Prostate gland (tissue), 2 donors: ENCODE measurements around the gene SESN1. TPM values are rescaled to one million over a fixed set of nuclear protein-coding genes. Genes with fewer than 3 reads are reported as not detected.

Source experiments
- DNase-seq: peaks from one replicate; pipeline ENCODE4 v3.0.0-alpha.2; 2019; ENCODE audit warnings: low spot score
- H3K27ac ChIP-seq, 2 donors: fragments of 200-600 bp; sonication (generic); 2 replicates each; pipeline ENCODE4 v1.5.1; 2017 to 2019
- H3K27me3 ChIP-seq: fragments of 200-600 bp; sonication (generic); replicated peaks from 2 replicates; pipeline ENCODE4 v1.5.1; 2019; ENCODE audit not compliant: insufficient read depth
- H3K36me3 ChIP-seq, 2 donors: fragments of 200-600 bp; sonication (generic); 1 replicate in 1 of 2; 2 replicates in 1 of 2; pipeline versions ENCODE4 v1.5.1 to v1.8.1; 2017 to 2019
- H3K4me1 ChIP-seq: fragments of 200-600 bp; sonication (generic); replicated peaks from 2 replicates; pipeline ENCODE4 v1.5.1; 2019
- H3K4me3 ChIP-seq, 2 donors: fragments of 200-600 bp; sonication (generic); 2 replicates each; pipeline ENCODE4 v1.5.1; 2017 to 2019
- H3K9me3 ChIP-seq: fragments of 200-600 bp; sonication (generic); 2 replicates; pipeline ENCODE4 v1.5.1; 2017
- POLR2A ChIP-seq: fragments of 450-650 bp; IDR thresholded peaks from one replicate; pipeline ENCODE4 v1.6.1; 2016; ENCODE audit warnings: antibody characterized with exemption, mild to moderate bottlenecking
- POLR2AphosphoS5 ChIP-seq: sonication (generic); formaldehyde crosslinking; IDR thresholded peaks from one replicate; pipeline ENCODE4 v1.6.1; 2017; ENCODE audit warnings: antibody characterized with exemption
- WGBS: methylation state at CpG from one replicate; pipeline ENCODE4 v1.1.5; 2018; 5-methylcytosine and 5-hydroxymethylcytosine counted together
- intact Hi-C: fragments of 100-400 bp; cut with DNase I; formaldehyde crosslinking; loops from one replicate; pipeline ENCODE4 v1.14.2; 2022
- total RNA-seq, 2 donors: library from RNA; depleted of rRNA; stranded (reverse); fragments of >200 nt; gene quantifications; one replicate each; pipeline ENCODE4 v1.1.0, GENCODE V29; 2016
- TF ChIP-seq, protein P1 (sequence below), 4 experiments: fragments of 200-600 bp in 2 of 4; fragments of 450-650 bp in 2 of 4; sonication (generic) in 2 of 4; IDR thresholded peaks; 1 replicate in 3 of 4; 2 replicates in 1 of 4; pipeline ENCODE4 v1.5.1; 2016 to 2019; ENCODE audit warnings: antibody characterized with exemption in 4 of 4, mild to moderate bottlenecking in 2 of 4, moderate library complexity in 2 of 4

The SESN1 gene
- total RNA-seq, 2 donors from 2014 or later = 92.2 to 140 TPM

DNA sequence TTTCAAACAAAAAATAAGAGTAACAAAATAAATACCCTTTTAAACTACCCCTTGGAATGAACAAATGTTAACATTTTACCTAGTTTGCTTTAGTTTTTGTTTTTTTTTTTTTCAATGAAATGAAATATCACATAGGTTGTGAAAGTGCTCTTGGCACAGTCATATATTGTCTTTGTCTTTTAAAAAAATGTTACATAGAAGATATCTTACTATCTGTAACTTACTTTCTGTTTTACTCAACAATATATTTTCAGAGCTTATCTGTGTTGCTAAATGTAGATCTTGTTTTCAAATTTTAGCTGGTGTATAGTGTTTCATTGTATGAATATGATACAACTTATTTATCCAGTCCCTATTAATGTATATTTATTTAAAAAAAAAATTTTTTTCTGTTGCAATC is 9.3 kb upstream of the SESN1 start:
- intact Hi-C loops = no loop called here

DNA sequence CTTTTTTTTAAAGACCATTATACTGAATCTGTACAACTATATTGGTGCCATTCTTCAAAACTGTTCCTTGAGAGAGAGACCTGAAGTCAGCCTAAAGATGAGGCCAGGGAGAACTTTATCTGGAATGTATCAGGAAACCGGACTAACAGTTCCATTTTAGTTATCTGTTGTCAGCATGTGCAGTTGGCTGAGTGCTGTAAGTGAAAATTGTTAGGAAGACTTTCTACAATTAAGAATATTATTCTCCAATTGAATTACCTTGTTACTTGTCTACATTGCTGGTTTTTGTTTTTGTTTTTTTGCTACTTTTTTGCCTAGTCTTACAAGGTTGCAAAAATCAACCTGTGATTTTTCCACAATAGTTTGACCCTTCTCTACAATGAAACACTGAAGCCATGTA is 8.1 kb upstream of the SESN1 start:
- no peak overlapping the region for H3K4me3 ChIP-seq
- no peaks in the 10 kb centered on the region for H3K9me3 ChIP-seq
- TF ChIP-seq POLR2AphosphoS5 (no peak), POLR2A (no peak)
- TF ChIP-seq, protein P1, sequence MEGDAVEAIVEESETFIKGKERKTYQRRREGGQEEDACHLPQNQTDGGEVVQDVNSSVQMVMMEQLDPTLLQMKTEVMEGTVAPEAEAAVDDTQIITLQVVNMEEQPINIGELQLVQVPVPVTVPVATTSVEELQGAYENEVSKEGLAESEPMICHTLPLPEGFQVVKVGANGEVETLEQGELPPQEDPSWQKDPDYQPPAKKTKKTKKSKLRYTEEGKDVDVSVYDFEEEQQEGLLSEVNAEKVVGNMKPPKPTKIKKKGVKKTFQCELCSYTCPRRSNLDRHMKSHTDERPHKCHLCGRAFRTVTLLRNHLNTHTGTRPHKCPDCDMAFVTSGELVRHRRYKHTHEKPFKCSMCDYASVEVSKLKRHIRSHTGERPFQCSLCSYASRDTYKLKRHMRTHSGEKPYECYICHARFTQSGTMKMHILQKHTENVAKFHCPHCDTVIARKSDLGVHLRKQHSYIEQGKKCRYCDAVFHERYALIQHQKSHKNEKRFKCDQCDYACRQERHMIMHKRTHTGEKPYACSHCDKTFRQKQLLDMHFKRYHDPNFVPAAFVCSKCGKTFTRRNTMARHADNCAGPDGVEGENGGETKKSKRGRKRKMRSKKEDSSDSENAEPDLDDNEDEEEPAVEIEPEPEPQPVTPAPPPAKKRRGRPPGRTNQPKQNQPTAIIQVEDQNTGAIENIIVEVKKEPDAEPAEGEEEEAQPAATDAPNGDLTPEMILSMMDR (IDR thresholded peaks at IDR 0.05) = no peak
- DNase-seq = no peak
- H3K27ac ChIP-seq = no peak overlapping the region
- no peaks in the 10 kb centered on the region for H3K4me1 ChIP-seq
- no peaks in the 10 kb centered on the region for H3K27me3 ChIP-seq
- 69% methylated on average over 1 of the region's 1 CpG for WGBS
- intact Hi-C loops = no loop called here
- no peaks in the 10 kb centered on the region for H3K36me3 ChIP-seq

More for the DNA sequence above, 9.3 kb upstream of the SESN1 start:
- no peak for TF ChIP-seq POLR2AphosphoS5
- TF ChIP-seq POLR2A = no peak
- TF ChIP-seq, protein P1 (IDR thresholded peaks at IDR 0.05) = no peak
- Histone ChIP-seq H3K4me1 (no peaks in the 10 kb centered on the region), H3K27ac (no peak overlapping the region), H3K4me3 (no peak overlapping the region), H3K27me3 (no peaks in the 10 kb centered on the region), H3K36me3 (no peaks in the 10 kb centered on the region), H3K9me3 (no peaks in the 10 kb centered on the region)
- DNase-seq = no peak

DNA sequence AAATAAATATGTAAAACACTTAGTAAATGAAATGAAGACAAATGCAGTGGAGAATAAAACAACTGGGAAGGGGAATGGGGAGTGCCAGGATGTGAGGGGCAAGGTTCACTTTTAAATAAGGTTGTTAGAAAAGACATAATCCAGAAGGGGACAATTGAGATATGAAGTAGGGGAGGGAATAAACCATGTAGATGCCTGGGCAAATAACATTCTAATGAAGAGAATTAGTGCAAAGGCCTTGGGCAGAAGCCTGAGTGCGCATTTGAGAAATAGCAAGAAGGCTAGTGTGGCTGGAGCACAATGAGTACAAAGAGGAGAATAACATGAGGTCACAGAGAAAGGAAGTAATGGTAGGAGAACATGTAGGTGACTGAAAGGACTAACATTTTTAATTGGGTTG is 3.0 kb upstream of the SESN1 start:
- DNase-seq = no peak
- 97% methylated on average over 1 of the region's 1 CpG for WGBS
- H3K27me3 ChIP-seq = no peaks in the 10 kb centered on the region
- intact Hi-C loops = no loop called here
- TF ChIP-seq POLR2AphosphoS5 (no peak), POLR2A (no peak)
- TF ChIP-seq, protein P1 (IDR thresholded peaks at IDR 0.05) = no peak
- H3K27ac ChIP-seq = no peak overlapping the region
- no peaks in the 10 kb centered on the region for H3K4me1 ChIP-seq
- H3K9me3 ChIP-seq = no peaks in the 10 kb centered on the region
- H3K4me3 ChIP-seq = no peak overlapping the region
- H3K36me3 ChIP-seq = no peaks in the 10 kb centered on the region

DNA sequence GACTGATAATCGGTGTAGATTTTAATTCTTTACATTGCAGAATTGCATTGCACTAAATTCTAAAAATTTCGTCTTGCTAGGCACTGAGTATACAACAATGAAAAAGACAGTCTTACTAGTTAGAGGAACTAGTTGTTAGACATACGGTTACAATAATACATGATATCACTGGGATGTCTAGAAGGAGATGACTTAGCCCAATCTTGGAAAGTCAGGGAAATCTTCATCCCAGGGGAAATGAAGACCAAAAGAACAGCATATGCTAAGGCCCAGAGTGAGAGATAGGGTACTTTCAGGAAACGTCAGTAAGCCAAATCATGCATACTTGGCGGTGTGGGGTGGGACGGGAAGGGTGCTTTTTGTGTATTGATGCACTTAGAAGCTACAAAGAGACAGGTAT is 1.6 kb upstream of the SESN1 start:
- Histone ChIP-seq H3K27me3 (no peaks in the 10 kb centered on the region), H3K27ac (no peak overlapping the region), H3K9me3 (no peaks in the 10 kb centered on the region), H3K4me3 (peak overlapping the region; percentile 50 to 72), H3K36me3 (no peaks in the 10 kb centered on the region), H3K4me1 (no peaks in the 10 kb centered on the region)
- 48% methylated on average over 6 of the region's 6 CpGs for WGBS
- intact Hi-C loops = no loop called here
- no peak for DNase-seq
- TF ChIP-seq POLR2A (no peak), POLR2AphosphoS5 (no peak)
- TF ChIP-seq, protein P1 (IDR thresholded peaks at IDR 0.05) = no peak

DNA sequence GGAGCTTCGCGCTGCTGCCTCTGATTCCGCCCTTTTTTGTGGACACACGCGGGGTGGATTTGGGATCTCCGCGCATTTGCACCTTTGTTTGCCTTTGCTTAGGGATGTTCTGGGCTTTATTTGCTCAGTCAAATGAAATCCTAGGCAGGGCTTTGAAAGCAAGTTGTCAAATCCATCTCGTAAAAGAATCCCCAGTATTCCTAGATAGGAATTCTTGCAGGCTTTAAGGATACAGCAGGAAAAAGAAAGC is 1.1 kb upstream of the SESN1 start:
- TF ChIP-seq, protein P1 (IDR thresholded peaks at IDR 0.05) = no peak
- TF ChIP-seq POLR2AphosphoS5 (no peak), POLR2A (no peak)
- DNase-seq = no peak
- Histone ChIP-seq H3K4me3 (peak overlapping the region; percentile 50 to 72), H3K27me3 (no peaks in the 10 kb centered on the region), H3K9me3 (no peaks in the 10 kb centered on the region), H3K36me3 (no peaks in the 10 kb centered on the region), H3K4me1 (no peaks in the 10 kb centered on the region), H3K27ac (peak overlapping the region; percentile 94 to 98)
- WGBS = 2% methylated on average over 8 of the region's 8 CpGs
- intact Hi-C loops = loop anchor here (2.0 kb wide), 1 partner anchor 287 kb away; the partner anchor contains the start of gene CD164
